GM21390 (cell line): ENCODE results near the gene LPIN3.
"Not testable (repeated sequence)": the region's sequence is repeated elsewhere in the genome, so short reads cannot be mapped to it uniquely, and the experiment has no call there.

Source experiments
- ATAC-seq: cut with Tn5 transposase; IDR thresholded peaks from one replicate; pipeline ENCODE4 v1.9.1; 2021; ENCODE audit not compliant: unreplicated experiment

Gene LPIN3, protein sequence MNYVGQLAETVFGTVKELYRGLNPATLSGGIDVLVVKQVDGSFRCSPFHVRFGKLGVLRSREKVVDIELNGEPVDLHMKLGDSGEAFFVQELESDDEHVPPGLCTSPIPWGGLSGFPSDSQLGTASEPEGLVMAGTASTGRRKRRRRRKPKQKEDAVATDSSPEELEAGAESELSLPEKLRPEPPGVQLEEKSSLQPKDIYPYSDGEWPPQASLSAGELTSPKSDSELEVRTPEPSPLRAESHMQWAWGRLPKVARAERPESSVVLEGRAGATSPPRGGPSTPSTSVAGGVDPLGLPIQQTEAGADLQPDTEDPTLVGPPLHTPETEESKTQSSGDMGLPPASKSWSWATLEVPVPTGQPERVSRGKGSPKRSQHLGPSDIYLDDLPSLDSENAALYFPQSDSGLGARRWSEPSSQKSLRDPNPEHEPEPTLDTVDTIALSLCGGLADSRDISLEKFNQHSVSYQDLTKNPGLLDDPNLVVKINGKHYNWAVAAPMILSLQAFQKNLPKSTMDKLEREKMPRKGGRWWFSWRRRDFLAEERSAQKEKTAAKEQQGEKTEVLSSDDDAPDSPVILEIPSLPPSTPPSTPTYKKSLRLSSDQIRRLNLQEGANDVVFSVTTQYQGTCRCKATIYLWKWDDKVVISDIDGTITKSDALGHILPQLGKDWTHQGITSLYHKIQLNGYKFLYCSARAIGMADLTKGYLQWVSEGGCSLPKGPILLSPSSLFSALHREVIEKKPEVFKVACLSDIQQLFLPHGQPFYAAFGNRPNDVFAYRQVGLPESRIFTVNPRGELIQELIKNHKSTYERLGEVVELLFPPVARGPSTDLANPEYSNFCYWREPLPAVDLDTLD

DNA sequence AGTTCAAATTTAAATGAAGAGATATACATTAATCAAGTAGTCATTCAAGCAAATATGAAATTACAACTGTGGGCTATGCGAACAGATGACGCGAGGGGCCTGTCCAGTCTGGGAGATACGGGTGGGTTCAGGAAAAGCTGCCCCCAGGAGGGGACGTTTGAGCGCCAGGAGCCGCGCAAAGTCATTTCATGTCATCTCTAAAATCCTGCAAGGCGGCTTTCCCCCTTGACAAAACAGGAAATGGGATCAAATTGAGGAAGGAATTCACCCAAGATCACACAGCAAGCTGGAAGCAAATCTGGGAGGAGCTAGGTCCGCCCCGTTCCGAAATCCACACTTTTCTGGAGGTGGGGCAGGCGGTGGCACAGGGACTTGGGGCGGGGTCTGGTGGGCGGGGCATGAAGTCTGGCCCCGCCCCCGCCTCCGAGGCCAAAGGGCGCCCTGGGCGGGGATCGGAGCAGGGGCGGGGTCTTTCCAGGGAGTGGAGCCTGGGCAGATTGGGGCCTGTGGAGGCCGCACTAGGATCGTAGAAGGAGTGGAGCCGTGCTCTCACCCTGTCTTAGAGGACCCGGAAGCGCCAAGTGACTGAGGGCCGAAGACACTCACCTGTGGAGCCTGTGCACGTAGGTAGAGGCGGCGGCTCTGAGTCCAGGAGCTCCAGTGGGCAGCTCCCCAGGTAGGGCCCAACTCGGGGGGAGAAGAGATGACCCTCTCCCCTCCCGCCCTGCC is at the start of gene LPIN3:
Gene LPIN3 (plus strand): TSS at position 495 of the 729 bp plus-strand sequence. CDS start 4,983 bp downstream, outside the sequence.
- ATAC-seq, result no peak

DNA sequence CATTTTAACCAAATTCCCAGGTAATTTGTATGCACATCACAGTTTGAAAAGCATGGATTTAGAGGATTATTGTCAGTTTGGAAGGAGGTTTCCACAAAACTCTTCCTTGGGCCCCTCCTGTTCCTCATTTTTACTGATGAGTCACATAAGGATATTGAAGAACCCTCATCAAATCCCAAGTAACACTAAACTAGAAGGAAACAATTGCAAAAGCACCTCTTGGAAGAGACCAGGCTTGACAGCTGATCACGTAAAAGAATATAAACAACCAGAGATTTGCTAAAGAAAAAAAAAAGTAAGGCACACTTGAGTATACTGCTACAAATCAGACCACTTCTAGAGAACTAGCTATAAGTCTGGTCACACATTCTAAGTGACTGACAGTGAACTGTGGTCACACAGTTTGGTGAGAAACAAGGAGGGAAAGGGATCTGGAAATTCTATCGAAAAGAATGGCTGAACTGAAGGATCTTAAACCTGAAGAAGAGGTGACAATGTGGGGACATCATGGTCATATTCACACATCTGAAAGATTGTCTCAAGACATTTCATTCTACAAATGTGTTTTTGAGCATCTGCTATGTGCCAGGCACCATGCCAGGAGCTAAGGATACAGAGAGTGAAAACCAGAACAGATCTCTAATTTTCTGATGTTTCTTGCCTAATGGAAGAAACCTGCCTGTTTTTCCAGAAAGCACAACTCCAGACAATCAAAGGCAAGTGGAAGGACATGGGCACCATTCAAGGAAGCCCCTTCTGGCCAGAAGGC is 47.2 kb upstream of the LPIN3 start:
- no peak for ATAC-seq

GRCh38 chr20:41299899-41300298 is 40.7 kb upstream of the LPIN3 start:
- no peak for ATAC-seq

GRCh38 chr20:41300383-41300782 is 40.2 kb upstream of the LPIN3 start:
- no peak for ATAC-seq

- ATAC-seq, result no peak
These were observed 39.7 kb upstream of the LPIN3 start for GRCh38 chr20:41300886-41301285.

- no peak for ATAC-seq
These were observed 36.6 kb upstream of the LPIN3 start for GRCh38 chr20:41304002-41304401.

- ATAC-seq, result no peak
These were observed 36.1 kb upstream of the LPIN3 start for GRCh38 chr20:41304424-41305079.

DNA sequence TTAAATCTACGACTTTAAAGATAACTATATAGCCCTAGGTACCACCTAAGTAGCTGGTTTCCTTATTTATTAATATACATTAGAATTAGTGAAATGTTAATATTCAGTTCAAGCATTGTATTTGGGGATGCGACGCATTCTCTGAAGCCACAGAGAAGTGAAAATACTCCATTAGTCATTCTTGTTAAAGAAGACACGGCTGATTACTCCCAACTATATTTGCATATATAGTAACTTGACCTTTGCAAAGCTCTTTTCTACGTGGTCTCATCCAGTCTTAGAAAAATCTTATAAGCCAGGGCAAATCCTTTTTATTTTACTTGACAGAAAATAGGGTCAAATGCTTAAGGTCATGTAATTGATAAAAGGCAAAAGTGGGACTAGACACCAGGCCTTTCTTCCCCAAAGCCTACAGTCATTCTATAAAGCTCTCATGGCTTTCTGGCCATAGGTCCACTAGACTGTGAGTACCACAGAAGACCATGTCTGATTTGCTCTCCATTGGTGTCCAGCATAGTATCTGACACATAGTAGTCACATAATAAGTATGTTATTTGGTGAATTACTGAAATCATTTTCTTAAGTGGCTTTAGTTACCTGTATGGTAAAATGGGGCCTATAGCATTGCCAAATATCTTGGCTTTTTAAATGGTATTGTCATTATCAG is 34.4 kb upstream of the LPIN3 start:
- ATAC-seq, result peak; percentile 82

GRCh38 chr20:41307021-41307420 is 33.6 kb upstream of the LPIN3 start:
- ATAC-seq, result no peak

GRCh38 chr20:41308290-41308711 is 32.3 kb upstream of the LPIN3 start:
- no peak for ATAC-seq

GRCh38 chr20:41308726-41309413 is 31.8 kb upstream of the LPIN3 start:
- ATAC-seq, result no peak

DNA sequence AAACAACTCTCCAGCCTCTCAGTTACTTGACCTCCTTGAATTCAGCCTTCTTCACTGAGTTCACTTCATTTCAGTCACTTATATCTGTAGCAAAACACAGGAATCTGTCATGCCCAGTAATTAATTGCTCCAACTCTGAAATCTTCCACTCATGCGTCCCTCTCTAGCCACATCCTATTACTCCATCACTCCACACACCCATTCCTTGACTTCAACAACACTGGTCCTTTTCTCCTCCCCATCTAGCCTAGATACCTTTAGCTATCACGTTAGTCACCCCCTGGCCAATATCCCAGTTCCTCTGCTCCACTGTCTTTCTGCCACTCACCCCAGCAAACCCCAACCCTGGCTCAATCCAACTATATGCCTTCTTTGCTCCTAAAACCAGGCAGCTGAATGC is 30.8 kb upstream of the LPIN3 start:
- no peak for ATAC-seq

- ATAC-seq, result not testable (repeated sequence)
These were observed 28.6 kb upstream of the LPIN3 start for GRCh38 chr20:41312009-41312408.

DNA sequence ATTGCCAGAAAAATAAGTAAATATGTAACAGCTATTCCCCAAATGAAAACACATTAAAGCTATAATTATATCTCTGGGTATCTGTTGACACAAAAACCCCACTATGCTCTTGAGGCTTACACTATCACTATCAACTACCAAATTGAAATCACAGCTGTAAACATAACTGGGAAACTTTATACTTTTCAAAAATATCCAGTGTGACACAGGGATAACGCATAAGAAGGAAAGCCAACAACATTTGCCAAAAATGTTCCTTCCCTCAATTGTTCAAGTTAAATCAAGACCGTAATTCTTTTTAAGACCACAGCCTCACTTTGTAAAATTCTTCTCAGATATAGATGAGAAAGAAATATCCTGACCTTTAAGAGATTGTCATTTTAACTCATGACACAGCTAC is 26.2 kb upstream of the LPIN3 start:
- no peak for ATAC-seq

DNA sequence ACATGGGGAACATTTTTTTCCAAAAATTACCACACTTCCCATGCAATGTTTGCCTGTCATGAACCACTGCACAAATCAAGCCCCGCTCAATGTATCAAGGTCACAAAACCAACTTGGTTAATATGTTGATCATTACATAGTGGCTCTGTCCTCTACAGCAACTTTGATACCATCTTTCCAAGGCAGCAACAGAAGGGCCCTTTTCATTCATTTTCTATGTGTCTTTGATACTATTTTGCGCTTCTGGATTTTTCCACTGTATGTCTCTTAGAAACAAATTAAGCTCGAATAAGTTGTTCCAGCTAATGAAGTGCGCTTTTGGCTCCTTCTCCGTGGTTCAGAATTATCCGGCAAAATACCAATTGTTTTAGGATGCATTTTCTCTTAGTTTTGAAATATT is 24.6 kb upstream of the LPIN3 start:
- ATAC-seq, result no peak

DNA sequence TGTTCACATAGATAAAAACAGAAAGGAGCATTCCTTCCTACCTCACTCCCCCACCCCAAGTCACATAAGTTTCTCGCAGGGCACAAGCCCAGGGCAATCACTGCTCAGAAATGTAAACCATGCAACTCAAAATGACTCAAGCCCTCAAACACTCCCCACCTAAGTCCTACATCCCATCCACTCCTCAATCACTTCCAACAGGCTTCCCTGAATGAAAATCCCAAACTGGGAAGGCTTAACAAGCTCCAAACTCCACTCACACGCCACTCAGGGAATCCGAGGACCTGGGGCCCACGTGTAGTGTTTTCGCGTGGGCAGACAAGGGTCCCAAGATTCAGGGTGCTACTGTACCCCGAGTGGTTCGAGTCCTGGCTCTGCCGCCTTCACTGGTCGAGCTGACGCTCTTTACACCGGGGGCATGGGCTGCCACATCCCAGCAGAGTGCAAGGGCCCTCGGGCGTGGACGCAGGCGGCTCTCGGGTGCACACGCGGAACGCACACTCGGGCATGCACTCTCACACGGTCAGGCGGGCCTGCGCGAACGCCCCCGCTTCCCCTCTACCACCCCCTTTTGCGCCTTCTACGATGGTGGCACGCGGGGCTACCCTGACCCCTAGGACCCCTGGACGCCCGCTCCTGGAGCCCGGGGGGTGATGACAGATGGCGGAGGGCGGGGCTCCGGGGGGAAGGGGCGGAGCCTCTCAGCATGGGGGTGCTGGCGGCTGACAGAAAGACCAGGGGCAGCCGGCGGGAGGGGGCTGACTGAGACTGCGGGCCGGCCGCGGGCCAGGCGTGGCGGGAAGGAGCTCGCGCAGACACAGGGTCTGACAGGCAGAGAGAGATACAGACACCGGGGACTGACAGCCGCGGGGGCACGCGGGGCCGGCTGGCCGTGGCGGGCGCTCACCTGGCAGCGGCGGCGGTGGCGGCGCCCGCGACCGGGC is 23.7 kb upstream of the LPIN3 start:
- ATAC-seq, result peak; percentile 67

- ATAC-seq, result peak; percentile 97
These were observed 22.9 kb upstream of the LPIN3 start, which contains the start of gene ZHX3 for GRCh38 chr20:41317546-41318270. Gene ZHX3 (minus strand): TSS chr20:41317731. CDS start chr20:41204916, 112,815 bp downstream.
